Loucy (cell line): ENCODE measurements around the gene NUTM2B.
"Not testable (repeated sequence)": the region's sequence is repeated elsewhere in the genome, so short reads cannot be mapped to it uniquely, and the experiment has no call there.

Source experiments
- CTCF ChIP-seq: fragments of 200-600 bp; sonication (generic); conservative IDR thresholded peaks from 2 replicates; pipeline ENCODE4 v1.5.1; 2014; ENCODE audit warnings: mild to moderate bottlenecking, antibody characterized with exemption, low read length
- EZH2phosphoT487 ChIP-seq: fragments of 200-600 bp; IDR thresholded peaks from 2 replicates; pipeline ENCODE4 v1.6.1; 2018; ENCODE audit warnings: antibody characterized with exemption, mild to moderate bottlenecking, moderate library complexity, borderline replicate concordance

- TF ChIP-seq CTCF, EZH2phosphoT487: not testable (repeated sequence)
Measured at GRCh38 chr10:79687406-79688150, 15.4 kb upstream of the NUTM2B start.
